PC-3 (cell line): ENCODE results near the gene AUTS2.

ENCODE experiments used
- CTCF ChIP-seq: fragments of 300-600 bp; sonication (generic); conservative IDR thresholded peaks from 2 replicates; pipeline ENCODE4 v1.5.1; 2017; ENCODE audit warnings: antibody characterized with exemption, low read depth, mild to moderate bottlenecking, low read length
- EZH2 ChIP-seq: fragments of 300-600 bp; sonication (generic); IDR thresholded peaks from one replicate; pipeline ENCODE4 v1.6.1; 2017; ENCODE audit warnings: antibody characterized with exemption, mild to moderate bottlenecking, low read length; ENCODE audit not compliant: unreplicated experiment
- EZH2phosphoT487 ChIP-seq: fragments of 300-600 bp; sonication (generic); IDR thresholded peaks from 2 replicates; pipeline ENCODE4 v1.6.1; 2018; ENCODE audit warnings: mild to moderate bottlenecking, antibody characterized with exemption, low read length, borderline replicate concordance

GRCh38 chr7:69949122-69949521 is 350.8 kb downstream of the AUTS2 start:
- TF ChIP-seq CTCF: no peak
- TF ChIP-seq EZH2: no peak
- TF ChIP-seq EZH2phosphoT487: no peak
